22Rv1 (cell line): Measurements from ENCODE around the gene RNF130.

Source experiments
- ZFX ChIP-seq: fragments of 450-650 bp; IDR thresholded peaks from 2 replicates; pipeline ENCODE4 v1.6.1; 2017; ENCODE audit warnings: antibody characterized with exemption, borderline replicate concordance
- TF ChIP-seq, protein P1 (sequence below): fragments of 450-650 bp; IDR thresholded peaks from 2 replicates; pipeline ENCODE4 v1.5.1; 2017; ENCODE audit warnings: mild to moderate bottlenecking

DNA sequence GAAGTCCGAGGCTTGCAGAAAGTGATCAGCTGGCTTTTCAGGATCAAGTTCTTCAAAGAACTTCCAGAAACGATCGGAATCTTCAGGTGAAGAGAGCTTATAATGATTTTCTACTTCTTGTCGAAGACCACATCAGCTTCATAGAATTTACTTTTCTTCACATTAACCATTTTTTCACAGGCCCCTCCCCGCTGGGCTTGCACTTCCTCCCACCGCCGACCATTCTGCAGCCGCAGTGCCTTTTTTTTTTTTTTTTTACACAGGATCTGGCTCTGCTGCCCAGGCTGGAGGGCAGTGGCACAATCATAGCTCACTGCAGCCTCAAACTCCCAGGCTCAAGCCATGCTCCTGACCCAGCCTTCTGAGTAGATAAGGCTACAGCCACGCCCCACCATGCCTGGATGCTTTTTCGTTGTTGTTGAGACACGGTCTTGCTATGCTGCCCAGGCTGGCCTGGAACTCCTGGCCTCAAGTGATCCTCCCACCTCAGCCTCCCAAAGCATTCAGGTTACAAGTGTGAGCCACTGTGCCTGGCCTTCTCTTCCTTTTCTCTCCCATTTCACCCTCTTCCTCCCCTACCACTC lies 15.3 kb upstream of the RNF130 start:
- TF ChIP-seq, protein P1, sequence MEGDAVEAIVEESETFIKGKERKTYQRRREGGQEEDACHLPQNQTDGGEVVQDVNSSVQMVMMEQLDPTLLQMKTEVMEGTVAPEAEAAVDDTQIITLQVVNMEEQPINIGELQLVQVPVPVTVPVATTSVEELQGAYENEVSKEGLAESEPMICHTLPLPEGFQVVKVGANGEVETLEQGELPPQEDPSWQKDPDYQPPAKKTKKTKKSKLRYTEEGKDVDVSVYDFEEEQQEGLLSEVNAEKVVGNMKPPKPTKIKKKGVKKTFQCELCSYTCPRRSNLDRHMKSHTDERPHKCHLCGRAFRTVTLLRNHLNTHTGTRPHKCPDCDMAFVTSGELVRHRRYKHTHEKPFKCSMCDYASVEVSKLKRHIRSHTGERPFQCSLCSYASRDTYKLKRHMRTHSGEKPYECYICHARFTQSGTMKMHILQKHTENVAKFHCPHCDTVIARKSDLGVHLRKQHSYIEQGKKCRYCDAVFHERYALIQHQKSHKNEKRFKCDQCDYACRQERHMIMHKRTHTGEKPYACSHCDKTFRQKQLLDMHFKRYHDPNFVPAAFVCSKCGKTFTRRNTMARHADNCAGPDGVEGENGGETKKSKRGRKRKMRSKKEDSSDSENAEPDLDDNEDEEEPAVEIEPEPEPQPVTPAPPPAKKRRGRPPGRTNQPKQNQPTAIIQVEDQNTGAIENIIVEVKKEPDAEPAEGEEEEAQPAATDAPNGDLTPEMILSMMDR: no peak
- no peak for TF ChIP-seq ZFX
